Right cardiac atrium (tissue), 5 donors: Measurements from ENCODE around the gene ABCB6. TPM values are rescaled to one million over a fixed set of nuclear protein-coding genes. Genes with fewer than 3 reads are reported as not detected.

ENCODE experiments used
- ATAC-seq, 2 donors: fragments of 200-7000 bp; cut with Tn5 transposase; one replicate each; pipeline versions ENCODE4 v1.8.0 to v1.9.1; 2020; ENCODE audit warnings: moderate library complexity in 2 of 2, mild to moderate bottlenecking in 1 of 2
- DNase-seq, 3 donors: peaks; one replicate each; pipeline ENCODE4 v3.0.0-alpha.2; 2020
- H3K27ac ChIP-seq: one replicate; pipeline ENCODE4 v1.5.1; 2013; ENCODE audit warnings: mild to moderate bottlenecking, low read length, control low read depth, moderate library complexity
- H3K27me3 ChIP-seq: one replicate; pipeline ENCODE4 v1.6.1; 2013; ENCODE audit not compliant: control insufficient read depth, insufficient read depth
- H3K4me1 ChIP-seq: one replicate; pipeline ENCODE4 v1.6.1; 2013; ENCODE audit warnings: low read length; ENCODE audit not compliant: control insufficient read depth, insufficient read depth
- H3K4me3 ChIP-seq: one replicate; pipeline ENCODE4 v1.5.1; 2013; ENCODE audit warnings: low read length, control low read depth
- H3K9me3 ChIP-seq: one replicate; pipeline ENCODE4 v1.6.1; 2013; ENCODE audit warnings: low read length; ENCODE audit not compliant: control insufficient read depth
- WGBS: extraction: QIAGEN DNeasy Blood & Tissue Kit; methylation state at CpG from one replicate; pipeline ENCODE4 v1.1.7; 2013; 5-methylcytosine and 5-hydroxymethylcytosine counted together
- intact Hi-C, 4 donors: fragments of 100-400 bp; cut with DNase I; formaldehyde crosslinking; loops; one replicate each; pipeline versions ENCODE4 v1.11.0 to v1.14.0; 2022 to 2023
- polyA plus RNA-seq: library from polyadenylated mRNA; stranded (reverse); fragments of 200-250 nt; gene quantifications from one replicate; pipeline ENCODE4 v1.2.3, GENCODE V29; 2013
- total RNA-seq, 4 donors: library from RNA; stranded (reverse); fragmentation: NEBNext Ultra II Directional; extraction: Animal tissue kit (Norgen Biotek cat#: 25700); gene quantifications; one replicate each; pipeline ENCODE4 v1.2.1, GENCODE V29; 2021
- donor health status: healthy with polysubstance abuse.
- donor health status: DM: no; HTN: yes; CAD: no.
- donor health status: DM: no; HTN: no; CAD: no.
- donor health status: DM: no; HTN: yes; CAD: no; lungs with severe emphysema.
- donor health status: DM: yes; HTN: yes; CAD: no.

Gene ABCB6
- total and polyA plus RNA-seq, 5 donors, result 19.4 to 30.5 (median 23.4) TPM

DNA sequence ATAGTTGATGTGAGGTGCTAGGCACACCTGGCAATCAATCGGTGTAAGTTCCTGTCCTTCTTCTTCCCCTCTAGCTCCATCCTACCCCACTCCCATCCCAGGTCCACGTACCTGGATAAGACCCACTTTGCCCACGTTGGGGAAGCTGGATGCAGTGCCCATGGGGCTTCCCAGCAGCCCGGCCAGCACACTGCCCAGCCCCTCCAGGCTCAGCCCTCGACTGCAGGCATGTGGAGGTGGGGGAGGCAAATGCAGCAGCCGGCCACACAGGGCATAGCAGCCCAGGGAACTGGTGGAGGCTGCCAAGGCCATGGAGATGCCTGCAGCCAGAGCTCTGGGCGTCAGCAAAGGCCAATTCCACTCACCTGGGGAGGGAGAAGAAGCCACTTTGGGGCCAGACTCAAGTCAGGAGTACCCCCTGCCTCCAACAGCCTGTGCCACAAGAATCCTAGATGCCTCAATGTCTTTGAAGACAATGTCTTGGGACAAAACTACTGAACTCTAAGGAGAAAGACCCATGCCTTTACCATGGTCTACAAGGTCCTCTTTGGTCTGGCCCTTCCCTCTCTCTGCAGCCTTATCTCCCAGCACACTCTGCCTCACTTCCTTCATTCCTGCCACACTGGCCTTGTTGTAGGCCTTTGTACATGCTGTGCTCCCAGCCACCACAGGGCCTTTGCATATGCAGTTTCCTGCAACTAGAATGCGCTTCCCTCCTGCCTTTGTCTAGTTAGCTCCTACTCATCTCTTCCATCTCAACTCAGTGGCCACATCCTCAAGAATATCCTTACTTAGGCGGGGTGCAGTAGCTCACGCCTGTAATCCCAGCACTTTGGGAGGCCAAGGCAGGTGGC, 53.5 kb downstream of the ABCB6 start:
- ATAC-seq, result no peak

DNA sequence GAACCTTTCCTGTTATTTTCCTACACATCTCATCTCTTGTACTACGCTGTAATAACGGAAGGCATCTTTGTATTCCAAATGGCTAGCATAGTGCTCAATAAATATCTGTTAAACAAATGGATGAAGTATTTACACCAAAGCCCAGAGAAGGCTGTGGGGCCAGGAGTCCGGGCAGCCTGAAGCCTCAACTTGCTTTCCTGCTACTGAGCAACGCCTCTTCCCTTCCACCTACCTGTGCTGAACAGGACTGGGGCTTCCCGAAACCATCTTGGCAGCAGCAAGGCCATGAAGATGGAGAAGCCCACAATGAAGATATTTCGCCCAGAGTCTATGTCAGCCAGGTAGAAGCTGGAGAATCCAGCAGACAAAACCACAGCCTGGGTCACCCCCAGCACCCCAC, 55.6 kb downstream of the ABCB6 start:
- H3K27me3 ChIP-seq, result no peaks in the 10 kb centered on the region
- ATAC-seq (no peak), DNase-seq (no peak)
- WGBS, result 91% methylated on average over 6 of the region's 6 CpGs
- intact Hi-C loops, result loop anchor here in 2 of 4 donors (5.0 to 10.0 kb wide), 2 partner anchors 132 to 134 kb away; no protein-coding TSS in a partner anchor
- no peak overlapping the region for H3K4me3 ChIP-seq
- H3K27ac ChIP-seq, result no peak overlapping the region
- peaks cover 3% of the 10 kb centered on the region for H3K4me1 ChIP-seq
- H3K9me3 ChIP-seq, result no peaks in the 10 kb centered on the region

More for the DNA sequence above, 53.5 kb downstream of the ABCB6 start:
- no peak for DNase-seq
- WGBS, result 83% methylated on average over 10 of the region's 10 CpGs
- Histone ChIP-seq H3K4me3 (no peak overlapping the region), H3K4me1 (peaks cover 3% of the 10 kb centered on the region), H3K27me3 (no peaks in the 10 kb centered on the region), H3K27ac (no peak overlapping the region), H3K9me3 (no peaks in the 10 kb centered on the region)
- intact Hi-C loops, result loop anchor here in 2 of 4 donors (5.0 to 10.0 kb wide), 2 partner anchors 127 to 130 kb away; no protein-coding TSS in a partner anchor

DNA sequence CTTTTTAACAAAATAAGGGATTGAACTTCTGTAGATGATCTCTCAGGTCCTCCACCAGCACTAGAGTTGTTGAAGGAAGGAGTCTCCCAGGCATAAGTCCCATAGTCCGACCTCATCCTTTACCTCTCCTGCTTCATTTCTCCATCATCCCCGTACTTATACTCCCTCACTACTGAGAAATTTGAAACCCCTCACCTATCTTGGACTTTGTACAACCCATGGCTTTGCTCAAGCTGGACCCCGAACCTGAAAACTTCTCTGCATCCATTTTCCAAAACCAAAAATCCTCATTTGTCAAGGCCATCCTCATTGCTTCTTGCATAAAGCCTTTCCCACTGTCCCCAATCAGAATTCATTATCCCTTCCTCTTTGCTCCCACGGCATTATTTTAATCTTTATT, 57.7 kb downstream of the ABCB6 start:
- no peaks in the 10 kb centered on the region for H3K9me3 ChIP-seq
- peak overlapping the region; percentile 98 for H3K27ac ChIP-seq
- H3K4me1 ChIP-seq, result peaks cover 3% of the 10 kb centered on the region
- intact Hi-C loops, result loop anchor here in 3 of 4 donors (2.0 to 10.0 kb wide), 3 partner anchors 134 to 136 kb away; no protein-coding TSS in a partner anchor
- peak overlapping the region; percentile 61 for H3K4me3 ChIP-seq
- DNase-seq (no peak), ATAC-seq (no peak)
- WGBS, result 70% methylated on average over 4 of the region's 4 CpGs
- H3K27me3 ChIP-seq, result no peaks in the 10 kb centered on the region

DNA sequence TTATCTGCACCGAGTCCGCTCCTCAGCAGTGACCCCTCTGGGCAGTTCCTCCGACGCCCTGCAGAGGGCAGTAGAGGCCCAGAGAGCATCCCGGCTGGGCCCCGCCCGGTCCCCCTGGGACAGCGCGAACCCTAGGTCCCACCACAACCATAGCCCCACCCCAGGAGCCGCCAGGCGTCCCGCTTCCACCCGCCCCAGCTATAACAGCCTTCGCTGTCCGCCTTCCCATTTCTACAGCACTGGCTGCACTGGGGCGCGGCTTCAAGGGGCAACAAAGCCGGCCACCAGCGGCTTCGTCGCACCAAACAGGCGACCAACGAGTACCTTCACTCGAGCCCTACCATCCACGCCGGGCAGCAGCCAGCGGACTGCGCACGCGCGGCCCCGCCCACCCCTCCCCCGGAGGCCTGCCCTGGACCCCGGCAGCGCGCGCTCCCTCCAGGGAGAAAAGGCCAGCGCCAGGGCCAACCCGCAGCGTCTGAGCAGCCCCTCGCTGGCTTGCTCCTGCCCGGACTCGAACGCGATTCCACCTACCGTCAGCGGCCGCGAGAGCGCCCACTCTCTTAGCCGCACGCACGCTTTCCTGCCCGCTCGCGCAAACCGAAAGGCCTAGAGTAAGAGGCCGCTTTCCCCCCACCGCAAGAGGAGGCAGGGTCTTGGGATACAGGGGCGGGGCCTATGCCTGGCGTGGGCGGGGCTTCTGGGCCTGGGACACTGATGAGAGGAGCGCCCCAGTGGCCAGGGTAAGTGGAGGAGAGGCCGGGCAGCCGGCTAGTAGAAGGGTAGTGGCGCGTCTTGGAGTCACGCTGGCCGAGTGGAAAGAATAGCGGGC, 58.4 kb downstream of the ABCB6 start, which contains the start of gene NHEJ1:
Gene NHEJ1 (minus strand): TSS at position 630 of the 832 bp plus-strand sequence. CDS start 2,453 bp downstream, outside the sequence.
- H3K27me3 ChIP-seq, result no peaks in the 10 kb centered on the region
- H3K27ac ChIP-seq, result peak within 1 kb of the TSS; percentile 98
- DNase-seq, result peak; percentile 97 to 99 (median 99)
- H3K4me3 ChIP-seq, result peak within 1 kb of the TSS; percentile 61
- peaks cover 3% of the 10 kb centered on the region for H3K4me1 ChIP-seq
- under 1% methylated on average over 70 of the region's 70 CpGs for WGBS
- ATAC-seq, result peak; percentile 98 to 99
- intact Hi-C loops, result loop anchor here in 3 of 4 donors (2.0 to 10.0 kb wide), 3 partner anchors 134 to 137 kb away; no protein-coding TSS in a partner anchor
- H3K9me3 ChIP-seq, result no peaks in the 10 kb centered on the region

Other genes with a start within 250 kb of the ABCB6 start
- gene FEV, start 233.8 kb downstream of the ABCB6 start, total RNA-seq, result not detected
- not detected for gene FEV, start 233.8 kb downstream of the ABCB6 start, polyA plus RNA-seq
- not detected for gene CRYBA2, start 225.5 kb downstream of the ABCB6 start, total RNA-seq
- not detected for gene CRYBA2, start 225.5 kb downstream of the ABCB6 start, polyA plus RNA-seq
- not detected for gene CFAP65, start 177.4 kb downstream of the ABCB6 start, total RNA-seq
- gene CFAP65, start 177.4 kb downstream of the ABCB6 start, polyA plus RNA-seq, result not detected
- not detected for gene IHH, start 158.0 kb downstream of the ABCB6 start, total RNA-seq
- 0.05 TPM for gene IHH, start 158.0 kb downstream of the ABCB6 start, polyA plus RNA-seq
- gene NHEJ1, start 58.1 kb downstream of the ABCB6 start, total RNA-seq, result 1 to 10 TPM; 5.4 to 9.4 (median 9.2) TPM
- 5.6 TPM for gene NHEJ1, start 58.1 kb downstream of the ABCB6 start, polyA plus RNA-seq
- gene SLC23A3, start 48.9 kb downstream of the ABCB6 start, total RNA-seq, result under 1 TPM; 0.56 to 0.95 (median 0.57) TPM
- 0.59 TPM for gene SLC23A3, start 48.9 kb downstream of the ABCB6 start, polyA plus RNA-seq
- 10 to 100 TPM; 40.0 to 53.1 (median 48.5) TPM for gene CNPPD1, start 42.0 kb downstream of the ABCB6 start, total RNA-seq
- 41.8 TPM for gene CNPPD1, start 42.0 kb downstream of the ABCB6 start, polyA plus RNA-seq
- gene RETREG2, start 40.7 kb downstream of the ABCB6 start, total RNA-seq, result 10 to 100 TPM; 35.2 to 47.3 (median 40.2) TPM
- 22.0 TPM for gene RETREG2, start 40.7 kb downstream of the ABCB6 start, polyA plus RNA-seq
- 10 to 100 TPM; 21.8 to 28.9 (median 22.8) TPM for gene ZFAND2B, start 12.2 kb downstream of the ABCB6 start, total RNA-seq
- gene ZFAND2B, start 12.2 kb downstream of the ABCB6 start, polyA plus RNA-seq, result 23.9 TPM
- 10 to 100 TPM; 69.2 to 78.5 (median 77.3) TPM for gene ATG9A, start 10.7 kb upstream of the ABCB6 start, total RNA-seq
- gene ATG9A, start 10.7 kb upstream of the ABCB6 start, polyA plus RNA-seq, result 43.1 TPM
- 10 to 100 TPM; 14.9 to 32.0 (median 27.2) TPM for gene ANKZF1, start 10.8 kb upstream of the ABCB6 start, total RNA-seq
- 20.1 TPM for gene ANKZF1, start 10.8 kb upstream of the ABCB6 start, polyA plus RNA-seq
- 1 to 10 TPM; 2.7 to 3.8 (median 3.3) TPM for gene GLB1L, start 26.5 kb upstream of the ABCB6 start, total RNA-seq
- gene GLB1L, start 26.5 kb upstream of the ABCB6 start, polyA plus RNA-seq, result 3.1 TPM
- 10 to 100 TPM; 17.5 to 19.7 (median 19.3) TPM for gene STK16, start 26.5 kb upstream of the ABCB6 start, total RNA-seq
- gene STK16, start 26.5 kb upstream of the ABCB6 start, polyA plus RNA-seq, result 22.2 TPM
- gene TUBA4B, start 34.3 kb upstream of the ABCB6 start, total RNA-seq, result not detected
- not detected for gene TUBA4B, start 34.3 kb upstream of the ABCB6 start, polyA plus RNA-seq
- gene TUBA4A, start 35.0 kb upstream of the ABCB6 start, total RNA-seq, result 10 to 100 TPM; 27.6 to 88.6 (median 64.3) TPM
- 131 TPM for gene TUBA4A, start 35.0 kb upstream of the ABCB6 start, polyA plus RNA-seq
- gene DNAJB2, start 60.4 kb upstream of the ABCB6 start, total RNA-seq, result 10 to 100 TPM; 43.9 to 78.7 (median 65.8) TPM
- gene DNAJB2, start 60.4 kb upstream of the ABCB6 start, polyA plus RNA-seq, result 57.5 TPM
- gene PTPRN, start 90.4 kb upstream of the ABCB6 start, total RNA-seq, result under 1 TPM in 1 of 4 donors, not detected in 3; 0.25 TPM
- gene PTPRN, start 90.4 kb upstream of the ABCB6 start, polyA plus RNA-seq, result 0.41 TPM
- not detected for gene RESP18, start 113.8 kb upstream of the ABCB6 start, total RNA-seq
- gene RESP18, start 113.8 kb upstream of the ABCB6 start, polyA plus RNA-seq, result not detected
- 10 to 100 TPM; 42.2 to 58.8 (median 56.2) TPM for gene DNPEP, start 169.0 kb upstream of the ABCB6 start, total RNA-seq
- 50.0 TPM for gene DNPEP, start 169.0 kb upstream of the ABCB6 start, polyA plus RNA-seq
- over 10,000 TPM in 1 of 4 donors, 1,000 to 10,000 TPM in 3; 6,970 to 10,932 (median 7,338) TPM for gene DES, start 199.4 kb upstream of the ABCB6 start, total RNA-seq
- gene DES, start 199.4 kb upstream of the ABCB6 start, polyA plus RNA-seq, result 9,146 TPM
- 100 to 1,000 TPM; 122 to 176 (median 159) TPM for gene SPEG, start 215.9 kb upstream of the ABCB6 start, total RNA-seq
- gene SPEG, start 215.9 kb upstream of the ABCB6 start, polyA plus RNA-seq, result 85.5 TPM